Large intestine (tissue), 3 donors: ENCODE measurements around the gene SLC30A5. TPM values are rescaled to one million over a fixed set of nuclear protein-coding genes. Genes with fewer than 3 reads are reported as not detected.
"Not testable (repeated sequence)": the region's sequence is repeated elsewhere in the genome, so short reads cannot be mapped to it uniquely, and the experiment has no call there.

Experiments used
- DNase-seq, 2 donors: peaks; one replicate each; pipeline versions ENCODE4 v3.0.0 to v3.0.0-alpha.2; 2013
- H3K27ac ChIP-seq: one replicate; pipeline ENCODE4 v1.5.1; 2013; ENCODE audit warnings: low read length
- H3K27me3 ChIP-seq: 2 replicates; pipeline ENCODE4 v1.6.1; 2013; ENCODE audit warnings: low read length; ENCODE audit not compliant: control insufficient read depth, insufficient read depth
- H3K36me3 ChIP-seq: 2 replicates; pipeline ENCODE4 v1.6.1; 2013; ENCODE audit warnings: low read length; ENCODE audit not compliant: control insufficient read depth, insufficient read depth
- H3K4me1 ChIP-seq: one replicate; pipeline ENCODE4 v1.6.1; 2013; ENCODE audit warnings: low read length; ENCODE audit not compliant: control insufficient read depth, insufficient read depth
- H3K4me3 ChIP-seq: one replicate; pipeline ENCODE4 v1.5.1; 2013; ENCODE audit warnings: low read length
- H3K9me3 ChIP-seq: one replicate; pipeline ENCODE4 v1.6.1; 2013; ENCODE audit warnings: mild to moderate bottlenecking, low read depth, low read length, moderate library complexity; ENCODE audit not compliant: control insufficient read depth
- WGBS: methylation state at CpG from one replicate; pipeline ENCODE4 v1.1.5; 2013; ENCODE audit warnings: low lambda C conversion rate; ENCODE audit not compliant: insufficient coverage; 5-methylcytosine and 5-hydroxymethylcytosine counted together
- polyA plus RNA-seq: library from polyadenylated mRNA; unstranded; fragments of 120-200 nt; gene quantifications from one replicate; pipeline ENCODE4 v1.2.1, GENCODE V29; 2013

Gene SLC30A5
- polyA plus RNA-seq, 1 donor = 51.1 TPM

DNA sequence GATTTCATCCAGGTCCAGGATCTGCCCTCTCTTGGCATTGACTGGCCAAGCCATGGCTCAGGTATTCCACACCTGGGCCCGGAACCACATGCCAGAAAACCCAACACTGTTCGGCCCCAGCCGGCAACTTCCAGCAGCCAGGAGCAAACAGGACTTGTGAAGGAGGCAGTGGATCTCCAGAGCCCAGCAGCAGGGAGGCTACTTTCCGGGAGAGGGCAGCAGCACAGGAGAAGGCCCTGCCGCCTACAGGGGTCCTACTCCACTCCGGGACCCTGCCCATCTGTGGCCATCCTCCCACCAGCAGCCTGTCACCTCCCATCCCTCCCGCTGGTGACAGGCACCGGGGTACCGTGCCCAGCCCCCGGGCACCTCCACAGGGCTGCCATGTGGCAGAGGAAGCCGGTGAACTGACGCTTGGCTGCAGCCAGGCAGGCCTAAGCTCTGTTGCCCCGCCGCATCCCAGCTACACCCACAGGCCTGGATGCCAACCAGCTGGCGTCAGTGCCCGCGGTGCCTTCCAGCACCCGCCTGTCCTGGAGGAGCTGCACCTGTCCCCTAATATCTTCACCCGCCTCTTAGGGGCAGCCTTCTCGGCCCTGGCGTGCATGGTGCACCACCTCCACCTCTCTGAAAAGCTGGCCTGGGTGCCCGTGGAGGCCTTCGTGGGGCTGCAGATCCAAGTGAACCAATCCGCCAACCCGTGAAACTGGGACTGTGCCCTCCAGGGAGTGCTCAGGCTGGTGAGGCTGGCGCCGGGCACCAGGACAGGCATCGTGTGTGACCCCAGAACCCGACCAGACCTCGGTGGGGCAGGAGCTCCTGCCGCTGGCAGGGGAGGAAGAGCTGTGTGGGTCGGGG is 18.9 kb upstream of the SLC30A5 start:
- no peaks in the 10 kb centered on the region for H3K36me3 ChIP-seq
- H3K27me3 ChIP-seq = no peaks in the 10 kb centered on the region
- WGBS = no CpG with 5 or more reads among the region's 32 CpGs
- H3K9me3 ChIP-seq = no peaks in the 10 kb centered on the region
- H3K4me1 ChIP-seq = peaks cover 24% of the 10 kb centered on the region
- peak overlapping the region; percentile 68 for H3K27ac ChIP-seq
- no peak for DNase-seq
- no peak overlapping the region for H3K4me3 ChIP-seq

DNA sequence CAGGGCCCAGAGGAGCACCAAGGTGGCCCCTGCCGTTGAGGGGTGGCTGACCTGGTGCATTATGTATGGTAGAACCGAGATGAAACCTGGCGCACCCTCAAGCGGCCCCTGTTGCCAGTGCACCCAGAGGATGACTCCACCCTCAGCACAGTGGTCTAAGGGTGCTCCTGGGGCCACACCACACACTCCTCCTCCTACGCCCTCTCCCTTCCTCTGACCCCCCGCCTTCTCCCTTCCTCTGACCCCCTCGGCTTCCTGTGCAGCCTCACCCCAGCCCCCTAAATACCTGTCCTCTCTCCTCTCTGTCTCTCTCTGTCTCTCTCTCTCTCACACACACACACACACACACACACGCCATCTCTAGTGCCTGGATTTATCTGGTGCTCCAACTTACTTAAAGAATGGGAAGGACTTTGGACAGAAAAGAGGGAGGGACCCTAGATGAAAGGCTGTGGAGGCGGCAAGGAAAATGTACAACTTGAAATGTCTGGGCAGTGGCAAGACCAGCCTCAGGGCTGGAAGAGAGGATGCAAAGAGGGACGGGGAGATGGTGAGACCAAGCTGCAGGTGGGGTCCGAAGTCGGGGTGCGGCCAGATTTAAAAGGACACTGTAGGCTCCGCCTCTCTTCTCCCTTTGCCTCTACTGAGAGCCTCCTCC is 18.2 kb upstream of the SLC30A5 start:
- no peaks in the 10 kb centered on the region for H3K36me3 ChIP-seq
- H3K4me1 ChIP-seq = peaks cover 24% of the 10 kb centered on the region
- no peaks in the 10 kb centered on the region for H3K27me3 ChIP-seq
- peak overlapping the region; percentile 68 for H3K27ac ChIP-seq
- peak; percentile 79 to 91 for DNase-seq
- H3K9me3 ChIP-seq = no peaks in the 10 kb centered on the region
- no peak overlapping the region for H3K4me3 ChIP-seq
- WGBS = 0% methylated on average over 1 of the region's 14 CpGs

DNA sequence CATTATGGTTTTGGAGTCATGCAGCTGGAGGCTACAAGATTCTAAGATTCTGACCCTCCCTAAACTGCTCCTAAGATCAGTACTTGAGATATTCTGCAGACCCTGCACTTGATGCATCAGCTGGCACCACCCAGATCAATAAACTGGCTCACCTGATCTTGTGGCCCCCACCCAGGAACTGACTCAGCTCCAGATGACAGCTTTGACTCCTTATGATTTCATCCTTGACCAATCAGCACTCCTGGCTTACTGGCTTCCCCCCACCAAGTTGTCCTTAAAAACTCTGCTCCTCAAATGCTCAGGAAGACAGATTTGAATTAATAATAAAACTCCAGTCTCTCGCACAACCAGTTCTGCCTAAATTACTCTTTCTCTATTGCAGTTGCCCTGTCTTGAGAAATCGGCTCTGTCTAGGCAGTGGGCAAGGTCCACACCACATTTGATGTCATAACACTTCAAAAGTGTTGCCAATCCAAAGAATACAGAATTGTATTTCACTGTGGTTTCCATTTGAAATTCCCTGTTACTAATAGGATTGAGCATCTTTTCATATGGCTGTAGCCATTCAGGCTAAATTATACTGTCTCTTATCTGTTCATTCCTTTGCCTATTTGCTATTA is 14.8 kb upstream of the SLC30A5 start:
- Histone ChIP-seq H3K36me3 (no peaks in the 10 kb centered on the region), H3K27ac (peak overlapping the region; percentile 84), H3K4me1 (peaks cover 27% of the 10 kb centered on the region), H3K4me3 (no peak overlapping the region), H3K27me3 (no peaks in the 10 kb centered on the region), H3K9me3 (no peaks in the 10 kb centered on the region)
- WGBS = no CpG with 5 or more reads among the region's 2 CpGs
- DNase-seq = peak; percentile 74 to 87

DNA sequence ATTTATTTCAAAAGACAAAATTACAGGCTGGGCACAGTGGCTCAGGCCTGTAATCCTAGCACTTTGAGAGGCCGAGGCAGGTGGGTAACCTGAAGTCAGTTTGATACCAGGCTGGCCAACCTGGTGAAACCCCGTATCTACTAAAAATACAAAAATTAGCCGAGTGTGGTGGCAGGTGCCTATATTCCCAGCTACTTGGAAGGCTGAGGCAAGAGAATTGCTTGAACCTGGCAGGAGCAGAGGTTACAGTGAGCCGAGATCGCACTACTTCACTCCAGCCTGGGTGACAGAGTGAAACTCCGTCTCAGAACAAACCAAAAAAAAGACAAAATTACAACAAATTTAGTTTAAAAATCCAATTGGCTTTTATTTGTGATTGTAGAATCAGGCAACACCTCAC is 14.3 kb upstream of the SLC30A5 start:
- H3K4me3 ChIP-seq = no peak overlapping the region
- WGBS = 86% methylated on average over 2 of the region's 6 CpGs

DNA sequence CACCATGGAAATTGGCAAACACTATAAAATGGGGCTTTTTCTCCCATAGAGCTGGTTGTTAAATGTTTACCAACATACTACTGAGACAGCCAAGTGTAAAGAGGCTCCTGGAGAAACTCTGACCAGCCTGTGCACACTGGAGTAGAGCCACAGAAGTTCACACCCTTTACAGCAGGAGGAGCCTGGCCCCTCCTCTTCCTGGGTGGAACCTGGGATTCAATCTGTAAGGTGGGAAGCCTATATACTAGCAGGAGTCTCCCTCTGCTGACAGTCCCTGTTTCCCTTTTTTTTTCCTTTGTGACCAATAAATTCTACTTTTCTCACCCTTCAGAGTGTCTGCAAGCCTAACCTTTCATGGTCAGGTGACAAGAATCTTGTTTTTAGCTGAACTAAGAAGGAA is 10.4 kb upstream of the SLC30A5 start:
- Histone ChIP-seq H3K27ac (peak overlapping the region; percentile 61), H3K36me3 (no peaks in the 10 kb centered on the region), H3K9me3 (no peaks in the 10 kb centered on the region), H3K4me3 (no peak overlapping the region), H3K27me3 (no peaks in the 10 kb centered on the region), H3K4me1 (peaks cover 15% of the 10 kb centered on the region)
- DNase-seq = peak; percentile 73 to 85

More for the DNA sequence above, 14.3 kb upstream of the SLC30A5 start:
- Histone ChIP-seq H3K27me3 (no peaks in the 10 kb centered on the region), H3K4me1 (peaks cover 27% of the 10 kb centered on the region), H3K27ac (peak overlapping the region; percentile 84), H3K36me3 (no peaks in the 10 kb centered on the region), H3K9me3 (no peaks in the 10 kb centered on the region)
- DNase-seq = no peak

DNA sequence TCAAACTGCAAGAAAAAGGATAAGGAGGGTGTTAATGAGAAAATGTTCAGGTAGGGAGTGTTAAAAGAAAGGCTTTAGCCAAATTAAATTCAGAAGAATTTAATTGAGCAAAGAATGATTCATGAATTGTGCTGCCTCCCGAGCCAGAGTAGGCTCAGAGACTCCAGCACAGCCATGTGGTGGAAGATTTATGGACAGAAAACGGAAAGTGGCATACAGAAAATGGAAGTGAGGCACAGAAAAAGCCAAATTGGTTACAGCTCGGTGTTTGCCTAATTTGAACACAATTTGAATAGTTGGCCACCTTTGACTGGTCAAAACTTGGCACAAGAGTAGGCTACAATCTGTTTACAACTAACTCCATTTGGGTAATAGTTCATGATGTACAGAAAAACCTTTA is 9.6 kb upstream of the SLC30A5 start:
- H3K4me3 ChIP-seq = no peak overlapping the region
- no peak overlapping the region for H3K27ac ChIP-seq
- peaks cover 9% of the 10 kb centered on the region for H3K4me1 ChIP-seq
- no peak for DNase-seq
- no peaks in the 10 kb centered on the region for H3K9me3 ChIP-seq
- H3K27me3 ChIP-seq = no peaks in the 10 kb centered on the region
- no peaks in the 10 kb centered on the region for H3K36me3 ChIP-seq
- WGBS = 90% methylated on average over 2 of the region's 3 CpGs

DNA sequence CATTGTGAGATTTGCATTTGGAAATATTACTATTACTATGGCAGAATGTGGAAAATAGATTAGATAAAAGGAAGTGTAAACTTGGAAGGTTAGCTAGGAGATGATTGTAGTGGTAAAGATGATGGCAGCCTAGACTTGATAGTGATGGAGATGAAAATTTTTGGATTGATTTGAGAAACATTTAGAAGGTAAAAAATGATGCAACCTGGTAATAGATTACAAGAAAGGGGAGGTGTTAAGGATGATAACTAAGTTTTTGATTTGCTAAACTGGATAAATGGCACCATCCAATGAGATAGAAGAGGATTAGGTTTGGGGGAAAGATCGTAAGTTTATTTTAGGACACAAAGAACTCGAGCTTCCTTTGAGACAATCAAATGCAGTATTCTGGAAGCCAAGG is 8.9 kb upstream of the SLC30A5 start:
- WGBS = 78% methylated on average over 2 of the region's 2 CpGs
- H3K27ac ChIP-seq = no peak overlapping the region
- H3K4me1 ChIP-seq = peaks cover 3% of the 10 kb centered on the region
- no peaks in the 10 kb centered on the region for H3K9me3 ChIP-seq
- H3K36me3 ChIP-seq = no peaks in the 10 kb centered on the region
- H3K27me3 ChIP-seq = no peaks in the 10 kb centered on the region
- no peak overlapping the region for H3K4me3 ChIP-seq
- DNase-seq = no peak

DNA sequence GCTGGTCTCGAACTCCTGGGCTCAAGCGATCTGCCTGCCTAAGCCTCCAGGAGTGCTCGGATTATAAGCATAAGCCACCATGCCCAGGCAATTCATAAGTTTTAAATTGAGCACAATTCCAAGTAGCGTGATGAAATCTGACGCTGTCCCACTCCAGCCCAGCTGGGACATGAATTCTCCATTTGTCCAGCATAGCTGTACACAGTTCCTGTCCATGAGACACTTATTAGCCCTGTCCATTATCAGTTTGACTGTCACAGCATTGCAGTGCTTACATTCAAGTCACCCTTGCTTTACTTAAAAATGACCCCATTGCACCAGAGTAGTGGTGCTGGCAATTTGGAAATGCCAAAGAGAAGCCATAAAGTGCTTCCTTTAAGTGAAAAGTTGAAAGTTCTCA is 7.6 kb upstream of the SLC30A5 start:
- no peaks in the 10 kb centered on the region for H3K36me3 ChIP-seq
- H3K27me3 ChIP-seq = no peaks in the 10 kb centered on the region
- no peaks in the 10 kb centered on the region for H3K9me3 ChIP-seq
- no peak overlapping the region for H3K27ac ChIP-seq
- H3K4me3 ChIP-seq = no peak overlapping the region
- no peak for DNase-seq
- peaks cover 3% of the 10 kb centered on the region for H3K4me1 ChIP-seq
- WGBS = no CpG with 5 or more reads among the region's 5 CpGs

DNA sequence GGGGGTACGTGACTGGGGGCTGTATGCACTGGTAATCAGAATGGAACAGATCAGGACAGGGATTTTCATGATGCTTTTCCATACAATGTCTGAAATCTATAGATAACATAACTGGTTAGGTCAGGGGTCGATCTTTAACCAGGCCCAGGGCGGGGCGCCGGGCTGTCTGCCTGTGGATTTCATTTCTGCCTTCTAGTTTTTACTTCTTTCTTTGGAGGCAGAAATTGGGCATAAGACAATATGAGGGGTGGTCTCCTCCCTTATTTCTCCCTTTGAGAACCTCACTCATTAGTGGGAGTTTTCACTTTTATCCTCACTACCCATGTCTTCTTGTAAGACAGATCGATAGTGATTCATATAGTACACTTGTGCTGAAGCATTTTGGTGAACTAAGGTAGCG is 5.8 kb upstream of the SLC30A5 start:
- no CpG with 5 or more reads among the region's 7 CpGs for WGBS
- not testable (repeated sequence) for H3K27me3 ChIP-seq, H3K4me1 ChIP-seq, DNase-seq, H3K36me3 ChIP-seq, H3K9me3 ChIP-seq, H3K27ac ChIP-seq, H3K4me3 ChIP-seq

DNA sequence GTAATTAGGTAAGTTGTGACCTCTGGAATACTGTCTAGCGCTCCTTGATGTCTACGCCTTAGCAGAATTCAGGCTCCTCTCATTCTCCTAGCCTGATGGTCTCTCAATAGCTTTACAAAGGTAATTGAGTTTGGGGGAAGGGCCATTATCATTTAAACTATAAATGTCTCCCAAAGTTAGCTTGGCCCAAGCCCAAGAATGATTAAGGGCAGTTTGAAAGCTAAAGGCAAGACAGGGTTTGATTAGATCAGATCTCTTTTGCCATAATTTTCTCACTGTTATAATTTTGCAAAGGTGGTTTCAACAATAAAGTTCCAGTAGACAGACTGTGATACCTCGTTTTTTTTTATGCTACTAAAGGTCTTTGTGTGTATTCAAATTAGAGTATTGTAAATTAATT is 3.7 kb upstream of the SLC30A5 start:
- no peak overlapping the region for H3K27ac ChIP-seq
- H3K4me3 ChIP-seq = no peak overlapping the region
- H3K9me3 ChIP-seq = no peaks in the 10 kb centered on the region
- H3K36me3 ChIP-seq = peaks cover under 1% of the 10 kb centered on the region
- no peak for DNase-seq
- H3K4me1 ChIP-seq = no peaks in the 10 kb centered on the region
- H3K27me3 ChIP-seq = no peaks in the 10 kb centered on the region
- WGBS = no CpG with 5 or more reads among the region's 3 CpGs
